HepG2 (cell line): ENCODE measurements around the gene HARBI1. TPM values are rescaled to one million over a fixed set of nuclear protein-coding genes. Genes with fewer than 3 reads are reported as not detected.
A peak's percentile ranks its signal among the peaks of the same experiment; 100 is the strongest.

Experiments
- BATF2 ChIP-seq: sonication (generic); formaldehyde crosslinking; IDR thresholded peaks from 2 replicates; pipeline ENCODE4 v1.8.0; 2022; ENCODE audit warnings: mild to moderate bottlenecking, missing genetic modification reagents, moderate library complexity
- CHD4 ChIP-seq: fragments of 200-600 bp; sonication (generic); IDR thresholded peaks from 2 replicates; pipeline ENCODE4 v1.7.0; 2017; ENCODE audit warnings: mild to moderate bottlenecking, low read length, borderline replicate concordance
- DNMT1 ChIP-seq: sonication (generic); formaldehyde crosslinking; IDR thresholded peaks from 2 replicates; pipeline ENCODE4 v1.5.1; 2020; ENCODE audit warnings: mild to moderate bottlenecking, missing genetic modification reagents
- ELF4 ChIP-seq: sonication (generic); formaldehyde crosslinking; IDR thresholded peaks from 2 replicates; pipeline ENCODE4 v1.5.0; 2020; ENCODE audit warnings: missing genetic modification reagents, mild to moderate bottlenecking, moderate library complexity, borderline replicate concordance
- MLXIP ChIP-seq: sonication (generic); formaldehyde crosslinking; IDR thresholded peaks from 2 replicates; pipeline ENCODE4 v1.9.0; 2021; ENCODE audit warnings: missing genetic modification reagents, borderline replicate concordance
- NFIB ChIP-seq: sonication (generic); formaldehyde crosslinking; IDR thresholded peaks from 2 replicates; pipeline ENCODE4 v1.9.0; 2021; ENCODE audit warnings: missing genetic modification reagents, mild to moderate bottlenecking, borderline replicate concordance
- NR2C2 ChIP-seq: sonication (generic); formaldehyde crosslinking; IDR thresholded peaks from 2 replicates; pipeline ENCODE4 v1.4.0; 2020; ENCODE audit warnings: missing genetic modification reagents, mild to moderate bottlenecking, moderate library complexity, borderline replicate concordance
- TEAD2 ChIP-seq: sonication (generic); formaldehyde crosslinking; IDR thresholded peaks from 2 replicates; pipeline ENCODE4 v1.9.0; 2021; ENCODE audit warnings: missing genetic modification reagents
- ZBTB8A ChIP-seq: sonication (generic); formaldehyde crosslinking; IDR thresholded peaks from 2 replicates; pipeline ENCODE4 v1.4.0; 2020; ENCODE audit warnings: mild to moderate bottlenecking, low read depth, missing genetic modification reagents, borderline replicate concordance
- ZHX2 ChIP-seq, 2 experiments: sonication (generic) in 1 of 2; formaldehyde crosslinking in 1 of 2; IDR thresholded peaks; 2 replicates each; pipeline versions ENCODE4 v1.6.1 to v1.9.0; 2014 to 2022; ENCODE audit warnings: antibody characterized with exemption in 1 of 2, borderline replicate concordance in 1 of 2, inconsistent platforms in 1 of 2, low read depth in 1 of 2, missing genetic modification reagents in 1 of 2
- ZMYM3 ChIP-seq: sonication (generic); formaldehyde crosslinking; IDR thresholded peaks from 2 replicates; pipeline ENCODE4 v1.5.1; 2020; ENCODE audit warnings: mild to moderate bottlenecking, missing genetic modification reagents
- ZNF260 ChIP-seq: sonication (generic); formaldehyde crosslinking; IDR thresholded peaks from 2 replicates; pipeline ENCODE4 v1.4.0; 2020; ENCODE audit warnings: missing genetic modification reagents, low read depth, mild to moderate bottlenecking, borderline replicate concordance
- ZNF331 ChIP-seq: sonication (generic); formaldehyde crosslinking; IDR thresholded peaks from 2 replicates; pipeline ENCODE4 v1.4.0; 2020; ENCODE audit warnings: missing genetic modification reagents
- ZNF704 ChIP-seq: sonication (generic); formaldehyde crosslinking; IDR thresholded peaks from 2 replicates; pipeline ENCODE4 v1.8.1; 2023; ENCODE audit warnings: mild to moderate bottlenecking, inconsistent platforms, moderate library complexity, missing genetic modification reagents, borderline replicate concordance
- polyA plus RNA-seq, 8 experiments: library from polyadenylated mRNA; depleted of rRNA in 3 of 8; stranded (reverse) in 7 of 8; unstranded in 1 of 8; fragments of >200 nt; fragmentation: Illumina TruSeq in 4 of 8; extraction: Trizol in 4 of 8; gene quantifications; 2 replicates each; pipeline versions ENCODE4 v1.2.1 to v1.2.3, GENCODE V29; 2011 to 2016; ENCODE audit warnings: low read depth in 4 of 8, missing spikeins in 1 of 8, mixed read lengths in 1 of 8; ENCODE audit not compliant: insufficient read depth in 1 of 8
- total RNA-seq, 5 experiments: library from RNA; depleted of rRNA; stranded (reverse); fragments of >200 nt; fragmentation: Illumina TruSeq; extraction: Trizol; gene quantifications; 2 replicates each; pipeline ENCODE4 v1.2.3, GENCODE V29; 2016; ENCODE audit warnings: low read depth in 1 of 5

The HARBI1 gene
- total and polyA plus RNA-seq, 2 of the 13 experiments (the other 11 are each of a cell fraction or from before 2014, with no cell fraction given) = 2.5 to 4.8 TPM

- TF ChIP-seq MLXIP (CRISPR knock-in tag) (0 out of 2 replicates have a peak, but pooled peaks have one; percentile 17), ELF4 (CRISPR knock-in tag) (no peak; the same call in 1 of the 2 replicates), NFIB (CRISPR knock-in tag) (no peak), BATF2 (CRISPR knock-in tag) (no peak), TEAD2 (no peak), ZNF331 (peak; percentile 87), ZBTB8A (CRISPR knock-in tag) (no peak), DNMT1 (CRISPR knock-in tag) (no peak; the same call in 1 of the 2 replicates), ZNF260 (CRISPR knock-in tag) (no peak), NR2C2 (CRISPR knock-in tag) (peak; percentile 40; the same call in 1 of the 2 replicates), ZNF704 (CRISPR knock-in tag) (no peak), CHD4 (no peak), ZHX2 (IDR thresholded peaks at IDR 0.05; ENCODE audit: low read depth) (no peak), ZHX2 (CRISPR knock-in tag; IDR thresholded peaks at IDR 0.05; ENCODE audit: borderline replicate concordance) (no peak; the same call in 1 of the 2 replicates), ZMYM3 (CRISPR knock-in tag) (peak; percentile 83)
These were observed 23.3 kb downstream of the HARBI1 start, which contains the start of gene AMBRA1 (continued) for GRCh38 chr11:46593550-46594373.
